NCI-H1930 (cell line): ENCODE results near the gene IRF7.

Experiments
- DNase-seq, 2 experiments: peaks; one replicate each; lab custom pipeline; 2025; lab: John Stamatoyannopoulos, UW

The IRF7 gene

GRCh38 chr11:607971-608659, 7.6 kb downstream of the IRF7 start:
- no peak for DNase-seq

- no peak for DNase-seq
Observed at GRCh38 chr11:607020-607780, 8.6 kb downstream of the IRF7 start.

- no peak for DNase-seq
Observed at GRCh38 chr11:606245-606644, 9.5 kb downstream of the IRF7 start.

- DNase-seq = no peak
Observed at GRCh38 chr11:605286-606129, 10.2 kb downstream of the IRF7 start.

GRCh38 chr11:603154-603553, 12.6 kb downstream of the IRF7 start:
- no peak for DNase-seq

- no peak for DNase-seq
Observed at GRCh38 chr11:601573-602245, 14.0 kb downstream of the IRF7 start.

GRCh38 chr11:598005-598680, 17.6 kb downstream of the IRF7 start:
- DNase-seq = no peak

- DNase-seq = no peak
Observed at GRCh38 chr11:597166-597725, 18.5 kb downstream of the IRF7 start.

- no peak for DNase-seq
Observed at GRCh38 chr11:596374-596773, 19.4 kb downstream of the IRF7 start.

GRCh38 chr11:595400-595799, 20.4 kb downstream of the IRF7 start:
- no peak for DNase-seq

GRCh38 chr11:593347-593746, 22.4 kb downstream of the IRF7 start:
- no peak for DNase-seq

- DNase-seq = no peak
Observed at GRCh38 chr11:592918-593317, 22.8 kb downstream of the IRF7 start.

GRCh38 chr11:592501-592900, 23.2 kb downstream of the IRF7 start:
- no peak for DNase-seq

GRCh38 chr11:590997-591396, 24.8 kb downstream of the IRF7 start:
- no peak for DNase-seq

- no peak for DNase-seq
Observed at GRCh38 chr11:589798-590197, 26.0 kb downstream of the IRF7 start.

GRCh38 chr11:587978-588380, 27.8 kb downstream of the IRF7 start:
- DNase-seq = no peak

- DNase-seq = no peak
Observed at GRCh38 chr11:587546-587945, 28.2 kb downstream of the IRF7 start.

GRCh38 chr11:586376-587316, 29.1 kb downstream of the IRF7 start:
- DNase-seq = no peak

GRCh38 chr11:584287-584686, 31.5 kb downstream of the IRF7 start:
- no peak for DNase-seq

- no peak for DNase-seq
Observed at GRCh38 chr11:581752-582151, 34.0 kb downstream of the IRF7 start.
